ENCODE data around the gene PDCD4. TPM values are rescaled to one million over a fixed set of nuclear protein-coding genes. Genes with fewer than 3 reads are reported as not detected.

Gene PDCD4
- total RNA-seq, 2 donors from 2014 or later: 487 to 575 TPM

- ATAC-seq (no peak), DNase-seq (no peak)
- intact Hi-C loops (cut with DNase I, micrococcal nuclease): no loop called here
Measured at GRCh38 chr10:110932505-110933180, 60.9 kb downstream of the PDCD4 start.

GRCh38 chr10:110936757-110937156 lies 65.0 kb downstream of the PDCD4 start:
- no peak for ATAC-seq
- DNase-seq: no peak
- intact Hi-C loops (cut with DNase I, micrococcal nuclease): no loop called here

- no peak for ATAC-seq
- intact Hi-C loops (cut with DNase I, micrococcal nuclease): no loop called here
- no peak for DNase-seq
Measured at GRCh38 chr10:110939419-110939818, 67.7 kb downstream of the PDCD4 start.

GRCh38 chr10:110944792-110945396 lies 73.2 kb downstream of the PDCD4 start:
- intact Hi-C loops (cut with DNase I, micrococcal nuclease): no loop called here
- DNase-seq: no peak
- ATAC-seq: no peak

GRCh38 chr10:110946496-110946895 lies 74.8 kb downstream of the PDCD4 start:
- no peak for DNase-seq
- no peak for ATAC-seq
- intact Hi-C loops (cut with DNase I, micrococcal nuclease): no loop called here

GRCh38 chr10:110947061-110947595 lies 75.4 kb downstream of the PDCD4 start:
- ATAC-seq: no peak
- no peak for DNase-seq

More at GRCh38 chr10:110947061-110947595, 75.4 kb downstream of the PDCD4 start:
- intact Hi-C loops (cut with DNase I, micrococcal nuclease): no loop called here

Other genes starting within 250 kb of the PDCD4 start
- 1 to 10 TPM in 1 of 2 donors, under 1 TPM in 1; 0.92 to 1.9 TPM for gene RBM20, start 227.6 kb upstream of the PDCD4 start, total RNA-seq
- gene BBIP1, start 47.3 kb downstream of the PDCD4 start, total RNA-seq: 10 to 100 TPM; 12.3 to 15.7 TPM
- 10 to 100 TPM; 66.8 to 79.2 TPM for gene SHOC2, start 47.7 kb downstream of the PDCD4 start, total RNA-seq
- 10 to 100 TPM; 11.2 to 24.3 TPM for gene ADRA2A, start 205.1 kb downstream of the PDCD4 start, total RNA-seq

Data from left colon (tissue), 2 donors.